Progenitor cell of endocrine pancreas (in vitro differentiated cells): ENCODE results near the gene ZMYND8. TPM values are rescaled to one million over a fixed set of nuclear protein-coding genes. Genes with fewer than 3 reads are reported as not detected.
A peak's percentile ranks its signal among the peaks of the same experiment; 100 is the strongest.

Experiments used
- DNase-seq: peaks from one replicate; pipeline ENCODE4 v3.0.0; 2021; ENCODE audit warnings: low spot score; ENCODE audit not compliant: unreplicated experiment
- H3K27ac Mint-ChIP-seq: 2 replicates; pipeline ENCODE4 v1.8.0; 2021; ENCODE audit warnings: mild to moderate bottlenecking, moderate library complexity, mixed read lengths
- H3K27me3 Mint-ChIP-seq: 2 replicates; pipeline ENCODE4 v1.8.0; 2021; ENCODE audit warnings: mixed read lengths
- H3K36me3 Mint-ChIP-seq: 2 replicates; pipeline ENCODE4 v1.8.0; 2022; ENCODE audit warnings: mixed read lengths; ENCODE audit not compliant: insufficient read depth
- H3K4me1 Mint-ChIP-seq: 2 replicates; pipeline ENCODE4 v1.8.0; 2021; ENCODE audit warnings: low read depth, mixed read lengths
- H3K4me3 Mint-ChIP-seq: 2 replicates; pipeline ENCODE4 v1.8.0; 2021; ENCODE audit warnings: low read depth, mild to moderate bottlenecking, moderate library complexity, mixed read lengths
- H3K9me3 Mint-ChIP-seq: 2 replicates; pipeline ENCODE4 v1.8.0; 2021; ENCODE audit warnings: low read depth, mixed read lengths
- CTCF ChIP-seq: fragments of 200-600 bp; sonication (generic); IDR thresholded peaks from one replicate; pipeline ENCODE4 v1.5.0; 2021; ENCODE audit warnings: antibody characterized with exemption, mild to moderate bottlenecking; ENCODE audit not compliant: unreplicated experiment
- total RNA-seq: library from RNA; stranded (reverse); gene quantifications from 2 replicates; pipeline ENCODE4 v1.2.1, GENCODE V29; 2021

ZMYND8 gene
- total RNA-seq, 1 donor from 2014 or later = 102 TPM

- Mint-ChIP-seq H3K27me3 (no peaks in the 10 kb centered on the region), H3K4me1 (peaks cover 2% of the 10 kb centered on the region), H3K36me3 (peaks cover 35% of the 10 kb centered on the region), H3K9me3 (no peaks in the 10 kb centered on the region), H3K27ac (no peak overlapping the region), H3K4me3 (no peak overlapping the region)
- no peak for DNase-seq
- TF ChIP-seq CTCF = no peak
Observed at GRCh38 chr20:47227576-47227975, 128.9 kb downstream of the ZMYND8 start.

GRCh38 chr20:47227119-47227518 lies 129.4 kb downstream of the ZMYND8 start:
- Mint-ChIP-seq H3K27ac (peak overlapping the region; percentile 71), H3K27me3 (no peaks in the 10 kb centered on the region), H3K4me3 (no peak overlapping the region), H3K36me3 (peaks cover 40% of the 10 kb centered on the region), H3K4me1 (peaks cover 2% of the 10 kb centered on the region), H3K9me3 (no peaks in the 10 kb centered on the region)
- DNase-seq = no peak
- no peak for TF ChIP-seq CTCF

- H3K27me3 Mint-ChIP-seq = no peaks in the 10 kb centered on the region
- peaks cover 2% of the 10 kb centered on the region for H3K4me1 Mint-ChIP-seq
- no peak overlapping the region for H3K27ac Mint-ChIP-seq
- peaks cover 43% of the 10 kb centered on the region for H3K36me3 Mint-ChIP-seq
- no peaks in the 10 kb centered on the region for H3K9me3 Mint-ChIP-seq
- H3K4me3 Mint-ChIP-seq = no peak overlapping the region
- no peak for TF ChIP-seq CTCF
- no peak for DNase-seq
Observed at GRCh38 chr20:47225458-47225857, 131.0 kb downstream of the ZMYND8 start.

- Mint-ChIP-seq H3K4me1 (peaks cover 2% of the 10 kb centered on the region), H3K27me3 (no peaks in the 10 kb centered on the region), H3K9me3 (no peaks in the 10 kb centered on the region), H3K27ac (peak overlapping the region; percentile 71), H3K36me3 (peaks cover 48% of the 10 kb centered on the region), H3K4me3 (no peak overlapping the region)
- no peak for TF ChIP-seq CTCF
- DNase-seq = no peak
Observed at GRCh38 chr20:47224857-47225256, 131.6 kb downstream of the ZMYND8 start.

- H3K27me3 Mint-ChIP-seq = no peaks in the 10 kb centered on the region
- DNase-seq = no peak
- no peak overlapping the region for H3K4me3 Mint-ChIP-seq
- peaks cover 2% of the 10 kb centered on the region for H3K4me1 Mint-ChIP-seq
- H3K9me3 Mint-ChIP-seq = no peaks in the 10 kb centered on the region
- TF ChIP-seq CTCF = no peak
- H3K27ac Mint-ChIP-seq = peak overlapping the region; percentile 71
- H3K36me3 Mint-ChIP-seq = peaks cover 49% of the 10 kb centered on the region
Observed at GRCh38 chr20:47224300-47224791, 132.2 kb downstream of the ZMYND8 start.
